ENCODE measurements around the gene MCAT. TPM values are rescaled to one million over a fixed set of nuclear protein-coding genes. Genes with fewer than 3 reads are reported as not detected.
"Not testable (repeated sequence)": the region's sequence is repeated elsewhere in the genome, so short reads cannot be mapped to it uniquely, and the experiment has no call there.

The MCAT gene
- total RNA-seq, 1 donor, result 13.8 TPM

GRCh38 chr22:43113526-43114251 lies 29.5 kb downstream of the MCAT start:
- no peak for TF ChIP-seq CTCF (IDR thresholded peaks at IDR 0.05; ENCODE audit: insufficient read depth, low read depth, low read length)
- H3K4me3 ChIP-seq (ENCODE audit: low read depth, low read length), result no peak overlapping the region
- no peak for DNase-seq (ENCODE audit: low read depth)

GRCh38 chr22:43110927-43111623 lies 32.1 kb downstream of the MCAT start:
- no peak for DNase-seq (ENCODE audit: low read depth)
- H3K4me3 ChIP-seq (ENCODE audit: low read depth, low read length), result peak overlapping the region; percentile 53

GRCh38 chr22:43110444-43110926 lies 32.7 kb downstream of the MCAT start, which contains the start of gene BIK:
BIK (plus strand) TSS chr22:43110750; CDS start chr22:43124023, 13,273 bp downstream.
- peak within 1 kb of the TSS; percentile 53 for H3K4me3 ChIP-seq (ENCODE audit: low read depth, low read length)
- peak; percentile 28 for TF ChIP-seq CTCF (IDR thresholded peaks at IDR 0.05; ENCODE audit: insufficient read depth, low read depth, low read length)
- peak; percentile 33 for DNase-seq (ENCODE audit: low read depth)

More at GRCh38 chr22:43110927-43111623, 32.1 kb downstream of the MCAT start:
- no peak for TF ChIP-seq CTCF (IDR thresholded peaks at IDR 0.05; ENCODE audit: insufficient read depth, low read depth, low read length)

GRCh38 chr22:43109921-43110443 lies 33.2 kb downstream of the MCAT start:
- H3K4me3 ChIP-seq (ENCODE audit: low read depth, low read length), result peak overlapping the region; percentile 53
- no peak for DNase-seq (ENCODE audit: low read depth)
- no peak for TF ChIP-seq CTCF (IDR thresholded peaks at IDR 0.05; ENCODE audit: insufficient read depth, low read depth, low read length)

- H3K4me3 ChIP-seq (ENCODE audit: low read depth, low read length), result no peak overlapping the region
- no peak for DNase-seq (ENCODE audit: low read depth)
- TF ChIP-seq CTCF (IDR thresholded peaks at IDR 0.05; ENCODE audit: insufficient read depth, low read depth, low read length), result no peak
Observed at GRCh38 chr22:43109511-43109910, 33.7 kb downstream of the MCAT start.

- no peak for TF ChIP-seq CTCF (IDR thresholded peaks at IDR 0.05; ENCODE audit: insufficient read depth, low read depth, low read length)
- no peak for DNase-seq (ENCODE audit: low read depth)
- H3K4me3 ChIP-seq (ENCODE audit: low read depth, low read length), result no peak overlapping the region
Observed at GRCh38 chr22:43106302-43106701, 36.9 kb downstream of the MCAT start.

GRCh38 chr22:43104950-43105349 lies 38.2 kb downstream of the MCAT start:
- not testable (repeated sequence) for DNase-seq (ENCODE audit: low read depth)

GRCh38 chr22:43104056-43104625 lies 39.1 kb downstream of the MCAT start:
- H3K4me3 ChIP-seq (ENCODE audit: low read depth, low read length), result not testable (repeated sequence)
- DNase-seq (ENCODE audit: low read depth), result peak; percentile 43

More at GRCh38 chr22:43104950-43105349, 38.2 kb downstream of the MCAT start:
- not testable (repeated sequence) for H3K4me3 ChIP-seq (ENCODE audit: low read depth, low read length)

Measured in fibroblast of villous mesenchyme (primary cell).